BE2C (cell line): ENCODE results near the gene PTCD2.

Experiments used
- DNase-seq: peaks from one replicate; pipeline ENCODE4 v3.0.0-alpha.2; 2020
- H3K27me3 ChIP-seq: fragments of 250-450 bp; sonication (Bioruptor Pico); 2 replicates; pipeline ENCODE4 v1.5.1; 2020; ENCODE audit warnings: mild to moderate bottlenecking
- H3K36me3 ChIP-seq: fragments of 250-450 bp; sonication (Bioruptor Pico); 2 replicates; pipeline ENCODE4 v1.5.1; 2020; ENCODE audit warnings: mild to moderate bottlenecking
- H3K4me1 ChIP-seq: fragments of 250-450 bp; sonication (Bioruptor Pico); 2 replicates; pipeline ENCODE4 v1.5.1; 2020
- H3K4me3 ChIP-seq: 2 replicates; pipeline ENCODE4 v1.5.1; 2011; ENCODE audit warnings: low read depth, low read length
- H3K9me3 ChIP-seq: fragments of 250-450 bp; sonication (Bioruptor Pico); 2 replicates; pipeline ENCODE4 v1.5.1; 2020
- TF ChIP-seq, protein P1 (sequence below): IDR thresholded peaks from 2 replicates; pipeline ENCODE4 v1.5.1; 2012; ENCODE audit warnings: mild to moderate bottlenecking, low read depth, low read length

PTCD2 gene

DNA sequence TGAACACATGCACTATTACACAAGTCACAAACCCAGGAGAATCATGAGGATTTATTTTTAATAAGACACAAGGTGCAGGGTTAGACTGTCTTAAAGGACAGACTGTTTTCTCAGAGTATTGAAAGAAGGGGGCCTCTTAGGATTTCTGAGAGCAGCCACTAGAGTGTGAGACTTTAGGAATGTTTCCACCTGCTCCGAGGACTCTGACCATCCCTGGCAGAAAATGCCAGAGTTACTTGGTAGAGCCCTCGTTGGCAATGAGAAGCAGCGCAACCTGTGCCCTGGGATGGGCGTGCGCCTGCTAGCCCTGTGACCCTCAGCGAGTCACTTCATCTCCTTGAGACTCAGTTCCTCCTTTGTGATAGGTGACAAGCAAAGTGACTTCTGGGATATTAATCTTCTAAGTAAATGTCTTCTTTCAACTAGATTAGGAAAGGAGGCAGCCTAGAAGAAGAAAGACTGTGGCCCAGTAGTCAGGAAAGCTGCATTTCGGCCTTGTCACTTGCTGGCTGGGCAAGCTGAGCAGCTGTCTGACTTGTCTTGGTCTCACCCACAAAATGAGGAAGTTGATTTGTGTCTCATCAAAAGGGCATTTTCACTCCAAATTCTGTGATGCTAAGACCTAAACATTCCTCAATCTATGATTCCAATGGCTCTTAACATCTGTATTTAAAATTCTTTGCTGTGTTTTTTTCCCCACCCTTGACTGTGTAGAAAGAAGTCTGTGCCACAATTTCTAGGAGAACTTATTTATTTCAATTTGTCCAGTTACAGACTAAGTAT, 60.5 kb downstream of the PTCD2 start:
- Histone ChIP-seq H3K27me3 (no peaks in the 10 kb centered on the region), H3K9me3 (no peaks in the 10 kb centered on the region), H3K4me1 (no peaks in the 10 kb centered on the region), H3K4me3 (no peak overlapping the region), H3K36me3 (no peaks in the 10 kb centered on the region)
- DNase-seq, result no peak
- TF ChIP-seq, protein P1, sequence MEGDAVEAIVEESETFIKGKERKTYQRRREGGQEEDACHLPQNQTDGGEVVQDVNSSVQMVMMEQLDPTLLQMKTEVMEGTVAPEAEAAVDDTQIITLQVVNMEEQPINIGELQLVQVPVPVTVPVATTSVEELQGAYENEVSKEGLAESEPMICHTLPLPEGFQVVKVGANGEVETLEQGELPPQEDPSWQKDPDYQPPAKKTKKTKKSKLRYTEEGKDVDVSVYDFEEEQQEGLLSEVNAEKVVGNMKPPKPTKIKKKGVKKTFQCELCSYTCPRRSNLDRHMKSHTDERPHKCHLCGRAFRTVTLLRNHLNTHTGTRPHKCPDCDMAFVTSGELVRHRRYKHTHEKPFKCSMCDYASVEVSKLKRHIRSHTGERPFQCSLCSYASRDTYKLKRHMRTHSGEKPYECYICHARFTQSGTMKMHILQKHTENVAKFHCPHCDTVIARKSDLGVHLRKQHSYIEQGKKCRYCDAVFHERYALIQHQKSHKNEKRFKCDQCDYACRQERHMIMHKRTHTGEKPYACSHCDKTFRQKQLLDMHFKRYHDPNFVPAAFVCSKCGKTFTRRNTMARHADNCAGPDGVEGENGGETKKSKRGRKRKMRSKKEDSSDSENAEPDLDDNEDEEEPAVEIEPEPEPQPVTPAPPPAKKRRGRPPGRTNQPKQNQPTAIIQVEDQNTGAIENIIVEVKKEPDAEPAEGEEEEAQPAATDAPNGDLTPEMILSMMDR, result no peak

DNA sequence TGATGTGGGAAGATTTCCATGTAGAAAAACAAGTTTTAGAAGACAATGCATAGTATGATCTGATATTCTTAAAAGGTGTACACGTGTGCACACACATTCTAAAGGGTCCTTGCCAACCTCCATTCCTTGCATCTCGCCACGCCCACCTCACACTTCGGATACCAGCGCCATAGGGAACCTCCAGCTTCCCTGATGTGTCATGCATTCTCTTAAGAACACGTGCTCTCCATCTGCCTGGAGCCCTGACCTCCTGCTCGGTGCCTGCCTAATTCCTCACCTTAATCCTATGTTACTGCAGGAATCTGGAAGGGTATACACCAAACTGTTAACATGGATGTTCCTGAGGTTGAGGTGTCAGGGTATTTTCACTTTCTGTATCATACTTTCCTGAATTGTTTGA, 63.1 kb downstream of the PTCD2 start:
- Histone ChIP-seq H3K27me3 (no peaks in the 10 kb centered on the region), H3K4me3 (no peak overlapping the region), H3K9me3 (no peaks in the 10 kb centered on the region), H3K36me3 (no peaks in the 10 kb centered on the region), H3K4me1 (no peaks in the 10 kb centered on the region)
- DNase-seq, result no peak
- TF ChIP-seq, protein P1, result no peak

DNA sequence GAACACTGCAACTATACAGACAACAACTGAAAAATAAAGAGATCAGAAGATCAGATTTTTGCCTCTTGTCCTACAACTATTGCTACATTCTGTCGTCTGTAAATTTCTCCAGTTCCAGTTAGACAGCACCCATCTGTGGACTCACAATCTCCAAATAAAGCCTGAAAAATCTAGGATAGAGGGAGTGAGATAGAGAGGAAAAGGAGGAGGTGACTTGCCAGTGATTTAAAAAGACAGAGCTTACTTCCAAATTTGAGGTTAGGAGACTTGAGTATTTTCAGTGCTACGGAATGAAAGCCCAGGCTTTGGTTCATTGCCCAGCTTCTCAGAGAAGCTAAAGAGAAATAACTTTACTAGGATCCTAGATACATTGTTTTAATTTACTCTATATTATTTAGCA, 63.6 kb downstream of the PTCD2 start:
- no peaks in the 10 kb centered on the region for H3K36me3 ChIP-seq
- no peaks in the 10 kb centered on the region for H3K9me3 ChIP-seq
- H3K27me3 ChIP-seq, result no peaks in the 10 kb centered on the region
- no peak for DNase-seq
- no peak overlapping the region for H3K4me3 ChIP-seq
- TF ChIP-seq, protein P1, result no peak
- H3K4me1 ChIP-seq, result no peaks in the 10 kb centered on the region

DNA sequence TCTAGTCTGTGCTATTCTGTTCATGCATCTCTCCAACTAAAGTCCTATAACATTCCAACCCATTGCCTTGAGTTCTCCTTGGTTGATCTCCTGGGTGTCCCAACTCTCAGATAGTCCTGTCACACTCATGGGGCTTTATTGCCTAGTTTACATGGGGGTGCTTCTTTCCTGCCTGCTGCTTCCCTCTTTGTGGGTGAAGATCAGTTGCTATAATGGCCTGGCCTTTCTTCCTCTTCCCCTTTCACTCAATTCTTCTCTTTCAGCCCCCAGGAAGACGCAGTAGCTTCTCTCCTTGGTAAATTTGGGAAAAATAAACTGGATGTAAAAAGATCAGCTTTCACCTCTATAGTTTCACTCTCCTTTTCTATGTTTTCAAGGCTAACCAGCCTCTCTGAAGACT, 66.5 kb downstream of the PTCD2 start:
- H3K4me3 ChIP-seq, result no peak overlapping the region
- no peaks in the 10 kb centered on the region for H3K36me3 ChIP-seq
- TF ChIP-seq, protein P1, result no peak
- no peak for DNase-seq
- no peaks in the 10 kb centered on the region for H3K4me1 ChIP-seq
- no peaks in the 10 kb centered on the region for H3K27me3 ChIP-seq
- no peaks in the 10 kb centered on the region for H3K9me3 ChIP-seq

DNA sequence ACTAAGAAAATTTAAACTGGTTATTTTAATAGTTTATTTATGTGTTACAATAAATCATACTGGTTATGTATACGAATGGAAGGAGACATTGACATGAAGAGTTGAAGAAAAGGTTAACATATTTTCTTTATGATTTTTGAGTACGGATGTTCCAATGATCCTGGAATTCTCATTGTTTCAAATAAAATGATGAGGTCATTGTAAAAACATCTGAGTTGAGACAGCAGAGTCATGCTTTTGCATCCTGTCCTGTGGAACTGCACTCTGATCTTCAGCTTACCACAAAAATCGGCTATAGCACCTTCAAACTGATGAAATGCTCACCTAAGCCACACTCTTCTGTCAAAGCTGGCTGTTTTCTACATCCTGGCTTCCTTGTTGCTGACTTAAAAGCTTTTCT, 67.8 kb downstream of the PTCD2 start:
- Histone ChIP-seq H3K27me3 (no peaks in the 10 kb centered on the region), H3K36me3 (no peaks in the 10 kb centered on the region), H3K9me3 (no peaks in the 10 kb centered on the region), H3K4me1 (no peaks in the 10 kb centered on the region), H3K4me3 (no peak overlapping the region)
- TF ChIP-seq, protein P1, result no peak
- DNase-seq, result no peak

DNA sequence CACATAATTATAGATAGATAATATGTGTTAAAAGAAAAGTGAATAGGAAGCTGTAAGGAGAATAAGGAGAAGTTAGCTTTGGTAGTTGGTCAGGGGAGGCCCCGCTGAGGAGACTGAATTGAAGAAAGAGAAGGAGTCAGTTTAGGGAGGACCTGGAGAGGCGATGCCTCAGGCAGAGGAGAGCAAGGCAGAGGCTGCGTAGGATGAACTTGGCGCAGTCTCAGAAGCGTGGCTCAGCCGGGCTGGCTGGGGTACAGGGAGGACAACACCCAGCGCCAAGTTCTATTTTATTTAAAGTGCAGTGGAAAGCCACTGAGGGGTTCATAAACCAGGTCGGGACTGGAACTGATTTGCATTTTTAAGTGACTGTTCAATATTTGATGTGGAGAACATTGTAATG, 68.5 kb downstream of the PTCD2 start:
- H3K4me1 ChIP-seq, result no peaks in the 10 kb centered on the region
- H3K4me3 ChIP-seq, result no peak overlapping the region
- no peaks in the 10 kb centered on the region for H3K9me3 ChIP-seq
- H3K36me3 ChIP-seq, result no peaks in the 10 kb centered on the region
- no peak for DNase-seq
- TF ChIP-seq, protein P1, result no peak
- no peaks in the 10 kb centered on the region for H3K27me3 ChIP-seq
